ENCODE measurements around the gene GRIK2.

GRIK2 gene

GRCh38 chr6:101450901-101451300 lies 57.4 kb downstream of the GRIK2 start:
- Histone ChIP-seq H3K4me3 (no peak overlapping the region), H3K27ac (no peak overlapping the region)

DNA sequence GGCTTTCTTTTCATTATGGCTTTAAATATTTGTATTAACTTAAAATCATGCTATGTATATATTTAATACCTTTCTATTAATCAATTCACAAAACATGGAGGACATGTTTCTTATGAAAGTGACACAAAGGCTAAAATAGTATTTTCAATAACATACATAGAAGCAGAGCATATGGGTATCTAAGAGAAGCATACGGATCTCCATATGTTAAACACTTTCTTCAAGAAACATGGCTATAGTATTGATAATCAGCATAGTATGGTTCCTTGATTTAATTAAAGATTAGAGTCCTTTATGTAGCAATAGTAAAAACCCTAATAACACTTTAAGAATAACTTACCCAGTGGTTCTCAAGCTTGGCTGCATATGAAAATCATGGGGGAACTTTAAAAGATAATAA lies 58.5 kb downstream of the GRIK2 start:
- H3K4me3 ChIP-seq: no peak overlapping the region
- no peak overlapping the region for H3K27ac ChIP-seq

DNA sequence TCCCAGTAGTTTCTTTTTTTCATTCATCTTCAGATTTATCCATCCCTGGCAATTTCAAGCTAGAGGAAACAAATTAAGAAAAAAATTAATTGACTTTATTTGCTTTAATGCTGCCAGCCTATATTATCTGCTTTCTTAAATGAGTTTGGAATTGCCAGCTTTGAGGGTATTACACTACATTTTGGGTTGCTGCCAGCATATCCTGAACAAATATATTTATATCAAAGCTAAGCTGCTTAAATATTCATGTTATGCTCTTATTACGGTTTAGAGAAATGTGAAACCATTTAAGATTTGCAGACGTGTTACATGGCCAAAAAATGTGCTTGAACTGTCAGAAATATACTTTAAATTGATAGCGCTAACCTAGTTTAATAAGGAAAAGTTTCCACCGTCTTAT lies 59.7 kb downstream of the GRIK2 start:
- H3K27ac ChIP-seq: no peak overlapping the region
- no peak overlapping the region for H3K4me3 ChIP-seq

GRCh38 chr6:101454106-101454676 lies 60.7 kb downstream of the GRIK2 start:
- H3K4me3 ChIP-seq: no peak overlapping the region
- no peak overlapping the region for H3K27ac ChIP-seq

DNA sequence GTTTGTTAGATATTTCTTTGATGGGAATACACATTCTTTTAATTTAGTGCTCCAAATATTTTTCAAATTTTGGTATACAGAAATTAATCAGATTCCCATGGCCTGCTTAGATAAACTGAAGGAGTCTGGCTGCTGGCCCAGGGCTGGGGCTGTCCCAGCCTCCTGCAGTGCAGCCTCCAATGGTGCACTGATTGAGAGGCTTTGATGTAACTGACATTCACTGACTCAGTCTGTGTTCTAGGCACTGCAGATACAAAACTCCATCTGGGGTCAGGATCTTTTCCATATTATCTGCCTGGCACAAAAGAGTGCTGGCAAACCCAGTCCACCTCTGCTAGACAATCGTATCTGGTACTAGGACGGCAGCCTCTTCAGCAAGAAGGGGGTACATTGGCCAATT lies 64.8 kb downstream of the GRIK2 start:
- Histone ChIP-seq H3K27ac (no peak overlapping the region), H3K4me3 (no peak overlapping the region)

GRCh38 chr6:101458826-101459225 lies 65.3 kb downstream of the GRIK2 start:
- H3K4me3 ChIP-seq: no peak overlapping the region
- H3K27ac ChIP-seq: no peak overlapping the region

DNA sequence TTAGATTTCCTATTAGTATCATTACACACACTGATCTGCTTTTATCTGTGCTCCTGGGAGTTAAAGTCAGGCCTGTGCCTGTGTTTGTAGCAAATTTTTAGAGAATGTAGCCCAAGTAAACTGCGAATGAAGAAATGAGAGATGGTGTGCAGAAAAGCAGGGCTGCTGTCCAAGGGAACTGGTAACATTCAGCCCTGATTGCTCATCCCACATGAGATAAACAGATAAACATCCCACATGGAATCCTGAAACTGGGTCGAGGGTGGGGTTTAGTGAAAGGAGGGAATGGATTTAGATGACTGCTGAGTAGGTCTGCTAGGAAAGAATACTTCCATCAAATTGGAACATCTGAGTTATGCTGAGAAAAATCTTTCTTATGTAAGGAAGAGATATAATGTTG lies 69.1 kb downstream of the GRIK2 start:
- no peak overlapping the region for H3K27ac ChIP-seq
- no peak overlapping the region for H3K4me3 ChIP-seq

DNA sequence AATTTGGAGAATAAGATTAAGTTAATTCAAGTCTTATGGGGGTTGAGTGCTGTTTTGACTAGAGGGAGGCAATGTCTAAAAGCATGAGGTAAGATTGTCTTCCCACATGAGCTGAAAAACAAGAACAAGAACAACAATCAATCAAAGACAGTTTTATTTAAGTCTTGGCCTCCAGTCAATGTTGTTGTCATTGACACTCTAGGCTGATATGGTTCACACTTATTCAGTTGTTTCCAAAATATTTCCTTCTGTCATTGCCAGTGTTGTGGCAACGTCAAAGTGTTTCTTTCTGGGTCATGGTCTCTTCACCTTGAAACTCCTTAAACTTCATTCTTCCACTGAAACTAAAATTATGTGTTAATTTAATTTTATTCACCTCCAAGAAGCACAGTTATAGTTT lies 72.4 kb downstream of the GRIK2 start:
- Histone ChIP-seq H3K4me3 (no peak overlapping the region), H3K27ac (no peak overlapping the region)

GRCh38 chr6:101477436-101477835 lies 83.9 kb downstream of the GRIK2 start:
- H3K27ac ChIP-seq: no peak overlapping the region
- no peak overlapping the region for H3K4me3 ChIP-seq

- Histone ChIP-seq H3K27ac (peak overlapping the region in 2 of 21 experiments; percentile 20 to 54), H3K4me3 (no peak overlapping the region)
Observed at GRCh38 chr6:101478891-101479290, 85.4 kb downstream of the GRIK2 start.

GRCh38 chr6:101482606-101483005 lies 89.1 kb downstream of the GRIK2 start:
- H3K27ac ChIP-seq: no peak overlapping the region

DNA sequence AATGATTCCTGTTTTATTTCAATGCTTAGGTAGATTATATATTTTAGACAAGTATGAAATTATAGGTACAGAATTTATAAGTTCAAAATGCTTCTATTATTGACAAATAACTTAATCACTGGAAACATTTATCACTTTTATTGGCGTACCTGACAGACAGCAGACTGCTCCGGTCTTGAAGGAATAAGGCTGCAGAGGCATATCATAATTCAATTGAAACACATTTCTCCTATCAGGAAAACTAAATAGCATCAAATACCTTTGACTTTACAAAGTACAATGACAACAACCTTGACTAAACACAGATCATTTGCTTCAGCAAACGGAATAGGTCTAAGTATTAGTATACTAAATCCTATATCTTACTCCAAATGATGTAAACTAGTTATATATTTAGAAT lies 91.3 kb downstream of the GRIK2 start:
- H3K4me3 ChIP-seq: no peak overlapping the region
- H3K27ac ChIP-seq: no peak overlapping the region

More at GRCh38 chr6:101482606-101483005, 89.1 kb downstream of the GRIK2 start:
- H3K4me3 ChIP-seq: no peak overlapping the region

- no peak overlapping the region for H3K4me3 ChIP-seq
- no peak overlapping the region for H3K27ac ChIP-seq
Observed at GRCh38 chr6:101486124-101486523, 92.6 kb downstream of the GRIK2 start.

- no peak overlapping the region for H3K4me3 ChIP-seq
- H3K27ac ChIP-seq: no peak overlapping the region
Observed at GRCh38 chr6:101486726-101487125, 93.2 kb downstream of the GRIK2 start.

DNA sequence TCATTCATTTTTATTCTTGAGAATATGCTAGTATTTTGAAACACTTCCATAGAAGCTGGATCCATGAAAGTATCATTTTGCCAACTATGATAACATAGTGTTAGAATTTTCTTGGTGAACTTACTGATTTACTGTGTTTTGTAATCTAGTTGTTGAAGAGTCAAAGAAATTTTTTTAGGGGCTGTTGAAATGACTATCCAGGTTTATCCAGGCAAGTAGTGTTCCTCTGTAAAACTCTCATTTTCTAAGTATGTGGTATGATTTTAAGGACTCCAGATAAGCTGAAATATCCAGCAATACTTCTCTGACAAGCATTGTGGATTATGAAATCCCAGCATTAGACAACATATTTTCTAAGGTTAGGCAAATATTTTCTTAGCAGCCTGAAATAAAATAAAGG lies 95.9 kb downstream of the GRIK2 start:
- H3K27ac ChIP-seq: no peak overlapping the region
- H3K4me3 ChIP-seq: no peak overlapping the region

DNA sequence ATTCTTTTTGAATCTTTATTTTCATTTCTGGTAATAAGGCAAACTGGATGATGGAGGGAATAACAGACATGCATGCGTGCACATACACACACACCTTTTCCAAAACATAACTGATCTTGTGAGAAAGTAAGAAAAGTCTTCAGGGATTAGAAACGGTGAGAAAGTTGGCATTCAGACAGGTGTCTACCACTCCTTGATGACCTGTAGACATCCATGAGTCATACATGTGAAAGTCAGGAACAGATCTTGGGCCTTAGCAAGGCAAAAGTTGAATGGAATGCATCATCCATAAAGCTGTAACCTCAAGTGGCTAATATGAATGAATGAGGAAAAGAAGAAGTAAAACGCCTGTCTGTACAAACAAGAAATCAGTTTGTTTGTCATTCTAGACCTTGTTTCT lies 97.3 kb downstream of the GRIK2 start:
- H3K27ac ChIP-seq: no peak overlapping the region
- no peak overlapping the region for H3K4me3 ChIP-seq

- no peak overlapping the region for H3K4me3 ChIP-seq
- H3K27ac ChIP-seq: no peak overlapping the region
Observed at GRCh38 chr6:101502818-101503217, 109.3 kb downstream of the GRIK2 start.

DNA sequence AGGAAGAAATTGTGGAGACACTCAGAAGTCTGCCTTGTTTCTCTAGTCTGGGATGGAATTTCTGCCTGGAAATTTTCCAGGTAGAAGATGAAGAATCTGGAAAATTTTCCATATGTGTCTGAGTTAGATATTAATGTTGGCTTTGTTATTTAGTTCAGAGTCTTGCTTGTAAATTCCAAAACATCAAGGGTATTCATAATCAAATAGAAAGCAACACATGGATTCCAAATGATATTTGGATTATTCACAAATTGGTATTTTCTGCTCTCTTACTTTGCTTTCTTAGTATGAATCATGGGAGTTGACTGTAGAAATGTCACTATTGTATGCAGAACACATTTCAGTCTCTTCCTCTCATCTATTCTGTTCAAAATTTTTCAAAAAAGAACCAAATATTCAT lies 116.0 kb downstream of the GRIK2 start:
- no peak overlapping the region for H3K4me3 ChIP-seq
- H3K27ac ChIP-seq: no peak overlapping the region

DNA sequence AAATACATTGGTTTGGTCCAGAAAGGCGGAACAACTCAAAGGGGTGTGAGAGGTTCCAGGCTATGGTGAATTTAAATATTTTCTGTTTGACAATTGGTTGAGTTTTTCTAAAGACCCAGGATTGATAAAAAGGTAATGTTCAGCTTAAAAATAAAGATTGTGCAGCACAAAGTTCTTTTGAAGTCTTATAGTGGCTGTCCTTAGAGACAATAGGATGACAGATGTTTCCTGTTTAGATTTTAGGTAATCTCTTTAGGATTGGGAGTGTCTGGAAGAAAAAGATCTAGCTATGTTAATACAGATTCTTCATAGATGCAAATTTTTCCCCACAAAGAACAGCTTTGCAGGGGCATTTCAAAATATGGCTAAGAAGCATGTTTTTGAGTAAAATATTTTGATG lies 119.7 kb downstream of the GRIK2 start:
- Histone ChIP-seq H3K27ac (no peak overlapping the region), H3K4me3 (no peak overlapping the region)

- H3K4me3 ChIP-seq: no peak overlapping the region
- no peak overlapping the region for H3K27ac ChIP-seq
Observed at GRCh38 chr6:101516578-101516977, 123.1 kb downstream of the GRIK2 start.

GRCh38 chr6:101517632-101518031 lies 124.1 kb downstream of the GRIK2 start:
- no peak overlapping the region for H3K4me3 ChIP-seq

DNA sequence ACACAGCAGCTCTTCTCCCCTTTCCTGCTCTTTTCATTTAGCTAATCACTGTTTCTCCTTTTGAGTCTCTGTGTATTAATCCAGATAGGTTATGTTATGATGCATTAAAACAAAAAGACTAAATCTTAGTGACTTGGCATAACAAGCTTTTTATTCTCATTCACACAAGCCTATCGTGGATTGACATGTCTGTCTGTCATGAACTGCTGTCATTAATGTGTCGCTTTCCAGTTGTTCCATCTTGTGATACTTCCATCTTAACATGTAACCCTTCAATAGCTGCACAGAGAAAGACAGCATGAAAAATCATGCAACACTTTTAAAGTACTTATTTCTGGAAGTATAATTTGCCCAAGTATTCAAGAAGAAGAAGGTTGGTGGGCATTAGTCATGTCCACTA lies 128.7 kb downstream of the GRIK2 start:
- no peak overlapping the region for H3K4me3 ChIP-seq
- H3K27ac ChIP-seq: no peak overlapping the region

More at GRCh38 chr6:101517632-101518031, 124.1 kb downstream of the GRIK2 start:
- no peak overlapping the region for H3K27ac ChIP-seq

Data from skin epidermis (tissue), 12 donors.